Karpas-422 (cell line): Measurements from ENCODE around the gene PTPRJ. TPM values are rescaled to one million over a fixed set of nuclear protein-coding genes. Genes with fewer than 3 reads are reported as not detected.

Experiments used
- DNase-seq: peaks from one replicate; pipeline ENCODE4 v3.0.0-alpha.2; 2015
- H2AFZ ChIP-seq: fragments of 200-600 bp; sonication (generic); 2 replicates; pipeline ENCODE4 v1.6.1; 2014; ENCODE audit warnings: antibody characterized with exemption, low read length, mixed read lengths
- H3K27ac ChIP-seq: fragments of 200-600 bp; sonication (generic); 2 replicates; pipeline ENCODE4 v1.5.1; 2014; ENCODE audit warnings: mild to moderate bottlenecking, low read length, moderate library complexity
- H3K27me3 ChIP-seq: fragments of 200-600 bp; sonication (generic); 2 replicates; pipeline ENCODE4 v1.6.1; 2014; ENCODE audit warnings: low read length, mixed read lengths
- H3K36me3 ChIP-seq: fragments of 200-600 bp; sonication (generic); 2 replicates; pipeline ENCODE4 v1.6.1; 2014; ENCODE audit warnings: low read length, mixed read lengths; ENCODE audit not compliant: insufficient read depth
- H3K4me1 ChIP-seq: fragments of 200-600 bp; sonication (generic); 2 replicates; pipeline ENCODE4 v1.6.1; 2014; ENCODE audit warnings: mild to moderate bottlenecking, low read length, mixed read lengths
- H3K4me2 ChIP-seq: fragments of 200-600 bp; sonication (generic); 2 replicates; pipeline ENCODE4 v1.6.1; 2014; ENCODE audit warnings: low read length, low read depth, mild to moderate bottlenecking; ENCODE audit not compliant: poor library complexity, severe bottlenecking
- H3K4me3 ChIP-seq: fragments of 200-600 bp; sonication (generic); 2 replicates; pipeline ENCODE4 v1.5.1; 2014; ENCODE audit warnings: mild to moderate bottlenecking, antibody characterized with exemption, low read length, mixed read lengths
- H3K79me2 ChIP-seq: fragments of 200-600 bp; sonication (generic); 2 replicates; pipeline ENCODE4 v1.6.1; 2014; ENCODE audit warnings: mild to moderate bottlenecking, low read length, mixed read lengths
- H3K9ac ChIP-seq: fragments of 200-600 bp; sonication (generic); 2 replicates; pipeline ENCODE4 v1.6.0; 2014; ENCODE audit warnings: low read length
- H3K9me2 ChIP-seq: fragments of 200-600 bp; sonication (generic), shearing (Covaris generic); replicated peaks from 2 replicates; pipeline ENCODE4 v1.6.0; 2014; ENCODE audit warnings: mild to moderate bottlenecking, low read length, moderate library complexity; ENCODE audit not compliant: insufficient read depth
- H3K9me3 ChIP-seq: fragments of 300-700, 200-600 bp; sonication (generic); 2 replicates; pipeline ENCODE4 v1.6.1; 2014; ENCODE audit warnings: low read length, mixed read lengths
- H4K20me1 ChIP-seq: fragments of 200-600 bp; sonication (generic); 2 replicates; pipeline ENCODE4 v1.6.1; 2014; ENCODE audit warnings: mild to moderate bottlenecking, antibody characterized with exemption, low read length, low read depth; ENCODE audit not compliant: insufficient read depth
- total RNA-seq: library from RNA; depleted of rRNA; stranded (reverse); fragments of >200 nt; shearing (Covaris generic); gene quantifications from 2 replicates; pipeline ENCODE4 v1.2.3, GENCODE V29; 2014; ENCODE audit warnings: low replicate concordance

PTPRJ gene
- total RNA-seq, 1 experiment from 2014 or later, result 132 TPM

GRCh38 chr11:48066881-48067800 is 86.8 kb downstream of the PTPRJ start:
- peaks cover 81% of the 10 kb centered on the region for H3K79me2 ChIP-seq
- no peak for DNase-seq
- H3K4me1 ChIP-seq, result peaks cover 73% of the 10 kb centered on the region
- no peaks in the 10 kb centered on the region for H3K9me3 ChIP-seq
- H3K9me2 ChIP-seq, result no peaks in the 10 kb centered on the region
- H3K36me3 ChIP-seq, result peaks cover 45% of the 10 kb centered on the region
- 0 out of 2 replicates have a peak, but pooled peaks cover 4% of the 10 kb centered on the region for H4K20me1 ChIP-seq
- H3K9ac ChIP-seq, result no peak overlapping the region
- no peak overlapping the region for H2AFZ ChIP-seq
- H3K4me3 ChIP-seq, result no peak overlapping the region
- peak overlapping the region; percentile 75 for H3K27ac ChIP-seq
- H3K4me2 ChIP-seq, result no peak overlapping the region
- H3K27me3 ChIP-seq, result no peaks in the 10 kb centered on the region

- peak overlapping the region; percentile 62 for H3K4me2 ChIP-seq
- H3K4me3 ChIP-seq, result peak overlapping the region; percentile 30; the same call in 1 of the 2 replicates
- no peak overlapping the region for H2AFZ ChIP-seq
- peaks cover 77% of the 10 kb centered on the region for H3K79me2 ChIP-seq
- H3K36me3 ChIP-seq, result peaks cover 35% of the 10 kb centered on the region
- H4K20me1 ChIP-seq, result no peaks in the 10 kb centered on the region
- H3K9me2 ChIP-seq, result no peaks in the 10 kb centered on the region
- H3K9ac ChIP-seq, result peak overlapping the region; percentile 54
- no peaks in the 10 kb centered on the region for H3K9me3 ChIP-seq
- no peaks in the 10 kb centered on the region for H3K27me3 ChIP-seq
- peak; percentile 82 for DNase-seq
- H3K4me1 ChIP-seq, result peaks cover 80% of the 10 kb centered on the region
- H3K27ac ChIP-seq, result peak overlapping the region; percentile 93
These were observed 92.9 kb downstream of the PTPRJ start for GRCh38 chr11:48073031-48073861.

- no peaks in the 10 kb centered on the region for H3K9me2 ChIP-seq
- H3K27me3 ChIP-seq, result no peaks in the 10 kb centered on the region
- H3K36me3 ChIP-seq, result peaks cover 38% of the 10 kb centered on the region
- H3K9ac ChIP-seq, result peak overlapping the region; percentile 53
- no peak overlapping the region for H2AFZ ChIP-seq
- H3K9me3 ChIP-seq, result no peaks in the 10 kb centered on the region
- no peaks in the 10 kb centered on the region for H4K20me1 ChIP-seq
- peak; percentile 90 for DNase-seq
- H3K4me2 ChIP-seq, result peak overlapping the region; percentile 62
- peak overlapping the region; percentile 93 for H3K27ac ChIP-seq
- H3K79me2 ChIP-seq, result peaks cover 82% of the 10 kb centered on the region
- H3K4me1 ChIP-seq, result peaks cover 87% of the 10 kb centered on the region
- H3K4me3 ChIP-seq, result peak overlapping the region; percentile 22; the same call in 1 of the 2 replicates
These were observed 94.2 kb downstream of the PTPRJ start for GRCh38 chr11:48074425-48075181.

- Histone ChIP-seq H3K27me3 (no peaks in the 10 kb centered on the region), H4K20me1 (no peaks in the 10 kb centered on the region), H3K79me2 (peaks cover 85% of the 10 kb centered on the region), H3K9ac (peak overlapping the region; percentile 53; the same call in 1 of the 2 replicates), H3K4me1 (peaks cover 90% of the 10 kb centered on the region), H3K9me2 (no peaks in the 10 kb centered on the region), H2AFZ (no peak overlapping the region), H3K4me3 (no peak overlapping the region), H3K4me2 (peak overlapping the region; percentile 62), H3K27ac (peak overlapping the region; percentile 93), H3K36me3 (peaks cover 37% of the 10 kb centered on the region), H3K9me3 (no peaks in the 10 kb centered on the region)
- no peak for DNase-seq
These were observed 95.3 kb downstream of the PTPRJ start for GRCh38 chr11:48075637-48076036.

GRCh38 chr11:48077251-48077650 is 96.9 kb downstream of the PTPRJ start:
- H3K79me2 ChIP-seq, result peaks cover 92% of the 10 kb centered on the region
- H3K36me3 ChIP-seq, result peaks cover 50% of the 10 kb centered on the region
- no peaks in the 10 kb centered on the region for H3K27me3 ChIP-seq
- H3K9me2 ChIP-seq, result no peaks in the 10 kb centered on the region
- H3K4me3 ChIP-seq, result no peak overlapping the region
- H3K9me3 ChIP-seq, result no peaks in the 10 kb centered on the region
- peak overlapping the region; percentile 93 for H3K27ac ChIP-seq
- no peak overlapping the region for H3K4me2 ChIP-seq
- no peaks in the 10 kb centered on the region for H4K20me1 ChIP-seq
- no peak overlapping the region for H2AFZ ChIP-seq
- no peak for DNase-seq
- peaks cover 87% of the 10 kb centered on the region for H3K4me1 ChIP-seq
- H3K9ac ChIP-seq, result no peak overlapping the region

- Histone ChIP-seq H3K4me3 (no peak overlapping the region), H3K4me2 (no peak overlapping the region), H3K9me3 (no peaks in the 10 kb centered on the region), H3K27me3 (no peaks in the 10 kb centered on the region), H3K36me3 (peaks cover 59% of the 10 kb centered on the region), H3K27ac (peak overlapping the region; percentile 93), H3K9ac (no peak overlapping the region), H2AFZ (no peak overlapping the region), H3K9me2 (no peaks in the 10 kb centered on the region), H3K4me1 (peaks cover 76% of the 10 kb centered on the region), H3K79me2 (peaks cover 96% of the 10 kb centered on the region), H4K20me1 (no peaks in the 10 kb centered on the region)
- DNase-seq, result no peak
These were observed 98.3 kb downstream of the PTPRJ start for GRCh38 chr11:48078689-48079088.

GRCh38 chr11:48079596-48079995 is 99.2 kb downstream of the PTPRJ start:
- H3K4me3 ChIP-seq, result no peak overlapping the region
- H3K79me2 ChIP-seq, result peaks cover 98% of the 10 kb centered on the region
- DNase-seq, result no peak
- no peak overlapping the region for H2AFZ ChIP-seq
- H3K27ac ChIP-seq, result peak overlapping the region; percentile 93
- no peak overlapping the region for H3K4me2 ChIP-seq
- no peaks in the 10 kb centered on the region for H3K27me3 ChIP-seq
- H3K9me3 ChIP-seq, result no peaks in the 10 kb centered on the region
- H3K36me3 ChIP-seq, result peaks cover 64% of the 10 kb centered on the region
- H4K20me1 ChIP-seq, result no peaks in the 10 kb centered on the region
- H3K9me2 ChIP-seq, result no peaks in the 10 kb centered on the region
- peaks cover 72% of the 10 kb centered on the region for H3K4me1 ChIP-seq
- H3K9ac ChIP-seq, result no peak overlapping the region
